ENCODE data around the gene LRP1B.

Gene LRP1B

DNA sequence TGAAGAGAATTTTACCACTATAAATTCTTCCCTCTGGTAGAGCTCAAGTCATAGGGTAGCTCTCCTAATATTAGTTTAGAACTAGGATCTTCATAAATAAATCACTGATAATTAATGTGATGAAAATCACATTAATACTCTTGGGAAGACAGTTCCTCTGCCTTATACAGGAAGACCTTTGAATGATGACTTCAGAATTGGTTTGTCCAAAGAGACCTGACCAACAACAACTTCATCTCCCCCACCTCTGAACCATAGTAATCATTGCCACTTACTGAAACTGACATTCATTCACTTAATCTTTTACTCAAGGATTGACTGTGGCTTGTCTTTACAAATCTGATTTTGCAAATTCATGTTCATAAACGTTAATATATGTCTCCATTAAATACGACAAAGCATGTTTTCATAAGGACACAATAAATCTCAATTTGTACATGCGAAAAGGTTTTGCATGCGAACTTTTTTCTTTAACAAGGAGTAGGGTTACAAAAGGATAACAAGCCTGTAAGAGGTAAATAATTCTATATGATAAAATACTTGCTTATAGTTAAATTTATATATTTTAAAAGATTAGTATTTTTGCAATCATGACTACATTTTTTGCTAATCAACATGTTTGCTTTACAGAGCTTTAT, 61.4 kb downstream of the LRP1B start:
- H3K27ac ChIP-seq (ENCODE audit: low read length) = no peak overlapping the region
- no peaks in the 10 kb centered on the region for H3K9me2 ChIP-seq (replicated peaks; ENCODE audit: insufficient read depth, low read length)
- no peak overlapping the region for H3K9ac ChIP-seq (ENCODE audit: low read length)
- no peaks in the 10 kb centered on the region for H3K36me3 ChIP-seq (replicated peaks; ENCODE audit: insufficient read depth, low read length)
- H3K79me2 ChIP-seq (ENCODE audit: low read length) = no peaks in the 10 kb centered on the region
- H3K4me1 ChIP-seq (ENCODE audit: low read length) = no peaks in the 10 kb centered on the region
- no peaks in the 10 kb centered on the region for H3K27me3 ChIP-seq (replicated peaks; ENCODE audit: insufficient read depth, low read length)
- no peak for TF ChIP-seq EZH2 (optimal IDR thresholded peaks at IDR 0.05; ENCODE audit: low read depth, low read length)
- TF ChIP-seq, protein P1, sequence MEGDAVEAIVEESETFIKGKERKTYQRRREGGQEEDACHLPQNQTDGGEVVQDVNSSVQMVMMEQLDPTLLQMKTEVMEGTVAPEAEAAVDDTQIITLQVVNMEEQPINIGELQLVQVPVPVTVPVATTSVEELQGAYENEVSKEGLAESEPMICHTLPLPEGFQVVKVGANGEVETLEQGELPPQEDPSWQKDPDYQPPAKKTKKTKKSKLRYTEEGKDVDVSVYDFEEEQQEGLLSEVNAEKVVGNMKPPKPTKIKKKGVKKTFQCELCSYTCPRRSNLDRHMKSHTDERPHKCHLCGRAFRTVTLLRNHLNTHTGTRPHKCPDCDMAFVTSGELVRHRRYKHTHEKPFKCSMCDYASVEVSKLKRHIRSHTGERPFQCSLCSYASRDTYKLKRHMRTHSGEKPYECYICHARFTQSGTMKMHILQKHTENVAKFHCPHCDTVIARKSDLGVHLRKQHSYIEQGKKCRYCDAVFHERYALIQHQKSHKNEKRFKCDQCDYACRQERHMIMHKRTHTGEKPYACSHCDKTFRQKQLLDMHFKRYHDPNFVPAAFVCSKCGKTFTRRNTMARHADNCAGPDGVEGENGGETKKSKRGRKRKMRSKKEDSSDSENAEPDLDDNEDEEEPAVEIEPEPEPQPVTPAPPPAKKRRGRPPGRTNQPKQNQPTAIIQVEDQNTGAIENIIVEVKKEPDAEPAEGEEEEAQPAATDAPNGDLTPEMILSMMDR (IDR thresholded peaks at IDR 0.05; ENCODE audit: low read length) = no peak
- TF ChIP-seq EZH2phosphoT487 (IDR thresholded peaks at IDR 0.05; ENCODE audit: low read length) = no peak
- no peak overlapping the region for H2AFZ ChIP-seq (ENCODE audit: low read length)
- no peak overlapping the region for H3K4me2 ChIP-seq (ENCODE audit: low read depth, low read length)
- no peaks in the 10 kb centered on the region for H3F3A ChIP-seq (ENCODE audit: insufficient read depth, low read length)
- H4K20me1 ChIP-seq (ENCODE audit: insufficient read depth, low read length) = no peaks in the 10 kb centered on the region
- DNase-seq = no peak
- no peak overlapping the region for H3K4me3 ChIP-seq (ENCODE audit: low read length)
- no peaks in the 10 kb centered on the region for H3K9me3 ChIP-seq (replicated peaks; ENCODE audit: insufficient read depth, low read length)

DNA sequence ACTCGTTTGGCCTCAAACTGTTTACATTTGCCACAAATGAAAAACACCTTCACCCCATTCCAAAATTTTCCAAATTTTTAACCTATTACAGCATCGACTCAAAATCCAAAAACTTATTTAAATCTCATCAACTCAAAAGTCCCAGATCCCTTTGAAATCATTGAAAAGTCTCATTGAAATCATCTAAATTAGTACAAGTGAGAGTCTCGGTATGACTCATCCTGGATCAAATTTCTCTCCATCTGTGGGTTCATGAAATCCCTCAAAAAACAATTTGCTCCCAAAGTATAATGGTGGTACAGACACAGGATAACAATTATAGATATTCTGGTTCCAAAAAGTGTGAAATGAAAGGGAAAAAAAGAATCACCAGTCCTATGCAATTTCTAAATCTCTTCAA, 65.1 kb downstream of the LRP1B start:
- Histone ChIP-seq H3K4me2 (ENCODE audit: low read depth, low read length) (no peak overlapping the region), H2AFZ (ENCODE audit: low read length) (no peak overlapping the region), H3F3A (ENCODE audit: insufficient read depth, low read length) (no peaks in the 10 kb centered on the region), H3K36me3 (replicated peaks; ENCODE audit: insufficient read depth, low read length) (no peaks in the 10 kb centered on the region), H3K9ac (ENCODE audit: low read length) (no peak overlapping the region), H3K9me2 (replicated peaks; ENCODE audit: insufficient read depth, low read length) (no peaks in the 10 kb centered on the region), H3K4me1 (ENCODE audit: low read length) (no peaks in the 10 kb centered on the region), H3K9me3 (replicated peaks; ENCODE audit: insufficient read depth, low read length) (no peaks in the 10 kb centered on the region), H4K20me1 (ENCODE audit: insufficient read depth, low read length) (no peaks in the 10 kb centered on the region), H3K79me2 (ENCODE audit: low read length) (no peaks in the 10 kb centered on the region), H3K27me3 (replicated peaks; ENCODE audit: insufficient read depth, low read length) (no peaks in the 10 kb centered on the region), H3K27ac (ENCODE audit: low read length) (no peak overlapping the region), H3K4me3 (ENCODE audit: low read length) (no peak overlapping the region)
- no peak for TF ChIP-seq EZH2phosphoT487 (IDR thresholded peaks at IDR 0.05; ENCODE audit: low read length)
- DNase-seq = no peak

DNA sequence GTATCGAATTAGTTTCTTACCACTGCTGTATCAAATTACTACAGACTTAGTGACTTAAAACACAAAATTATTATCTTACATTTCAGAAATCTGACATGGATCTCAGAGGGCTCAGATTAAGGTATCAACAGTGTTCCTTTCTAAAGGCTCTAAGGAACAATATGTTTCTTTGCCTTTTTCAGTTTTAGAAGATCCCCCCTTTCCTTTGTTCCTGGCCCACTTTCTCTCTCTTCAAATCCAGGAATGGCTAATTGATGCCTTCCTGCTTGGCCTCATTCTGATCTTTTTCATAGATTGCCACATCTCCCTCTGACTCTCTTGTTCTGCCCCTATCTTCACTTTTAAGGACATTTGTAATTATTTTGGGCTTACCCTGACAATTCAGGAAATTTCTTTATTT, 65.7 kb downstream of the LRP1B start:
- DNase-seq = no peak
- Histone ChIP-seq H3K4me2 (ENCODE audit: low read depth, low read length) (no peak overlapping the region), H3K36me3 (replicated peaks; ENCODE audit: insufficient read depth, low read length) (no peaks in the 10 kb centered on the region), H3K27ac (ENCODE audit: low read length) (no peak overlapping the region), H3K27me3 (replicated peaks; ENCODE audit: insufficient read depth, low read length) (no peaks in the 10 kb centered on the region), H3K9ac (ENCODE audit: low read length) (no peak overlapping the region), H3K79me2 (ENCODE audit: low read length) (no peaks in the 10 kb centered on the region), H3K4me1 (ENCODE audit: low read length) (no peaks in the 10 kb centered on the region), H3K9me2 (replicated peaks; ENCODE audit: insufficient read depth, low read length) (no peaks in the 10 kb centered on the region), H3F3A (ENCODE audit: insufficient read depth, low read length) (no peaks in the 10 kb centered on the region), H2AFZ (ENCODE audit: low read length) (no peak overlapping the region), H3K4me3 (ENCODE audit: low read length) (no peak overlapping the region), H4K20me1 (ENCODE audit: insufficient read depth, low read length) (no peaks in the 10 kb centered on the region), H3K9me3 (replicated peaks; ENCODE audit: insufficient read depth, low read length) (no peaks in the 10 kb centered on the region)
- TF ChIP-seq, protein P1 (IDR thresholded peaks at IDR 0.05; ENCODE audit: low read length) = no peak
- TF ChIP-seq EZH2 (optimal IDR thresholded peaks at IDR 0.05; ENCODE audit: low read depth, low read length) (no peak), EZH2phosphoT487 (IDR thresholded peaks at IDR 0.05; ENCODE audit: low read length) (no peak)

DNA sequence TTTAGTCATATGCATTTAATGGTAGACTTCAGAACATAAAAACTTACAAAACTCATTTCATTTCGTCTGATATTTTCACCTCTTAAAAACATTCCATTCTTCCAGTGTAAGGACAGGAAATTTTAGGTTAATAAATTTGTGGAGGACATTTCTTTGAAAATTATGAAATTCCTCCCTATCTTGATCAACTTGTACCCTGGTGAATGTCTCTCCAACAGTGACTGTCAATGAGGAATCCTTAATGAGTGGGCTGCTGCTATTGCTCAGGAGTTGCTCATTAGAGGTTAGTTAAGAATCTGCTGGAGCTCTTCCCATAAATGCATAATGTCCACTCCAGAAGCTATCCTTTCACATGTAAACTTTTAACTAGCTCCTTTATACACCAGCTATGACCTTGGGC, 69.1 kb downstream of the LRP1B start:
- H4K20me1 ChIP-seq (ENCODE audit: insufficient read depth, low read length) = no peaks in the 10 kb centered on the region
- H3K79me2 ChIP-seq (ENCODE audit: low read length) = no peaks in the 10 kb centered on the region
- H3K27ac ChIP-seq (ENCODE audit: low read length) = no peak overlapping the region
- no peak overlapping the region for H2AFZ ChIP-seq (ENCODE audit: low read length)
- TF ChIP-seq EZH2 (optimal IDR thresholded peaks at IDR 0.05; ENCODE audit: low read depth, low read length) = no peak
- H3K9me3 ChIP-seq (replicated peaks; ENCODE audit: insufficient read depth, low read length) = no peaks in the 10 kb centered on the region
- no peak overlapping the region for H3K9ac ChIP-seq (ENCODE audit: low read length)
- H3K9me2 ChIP-seq (replicated peaks; ENCODE audit: insufficient read depth, low read length) = no peaks in the 10 kb centered on the region
- H3K4me2 ChIP-seq (ENCODE audit: low read depth, low read length) = no peak overlapping the region
- no peaks in the 10 kb centered on the region for H3F3A ChIP-seq (ENCODE audit: insufficient read depth, low read length)
- H3K4me3 ChIP-seq (ENCODE audit: low read length) = no peak overlapping the region
- no peaks in the 10 kb centered on the region for H3K4me1 ChIP-seq (ENCODE audit: low read length)
- no peak for DNase-seq
- H3K27me3 ChIP-seq (replicated peaks; ENCODE audit: insufficient read depth, low read length) = no peaks in the 10 kb centered on the region
- H3K36me3 ChIP-seq (replicated peaks; ENCODE audit: insufficient read depth, low read length) = no peaks in the 10 kb centered on the region
